ENCODE data around the gene GNAI2.

Gene GNAI2

GRCh38 chr3:50235716-50236483 lies at the start of gene GNAI2:
GNAI2 (plus strand) TSS chr3:50236204; CDS start chr3:50236336, 132 bp downstream.
- peak within 1 kb of the TSS; percentile 100 for H3K27ac ChIP-seq
- ChIA-PET POLR2A (ENCODE audit: low non-redundant PET) (interaction anchor here (0.8 kb wide), 1 partner anchor 16 kb away, joined by 4 read pairs; no protein-coding TSS in a partner anchor), CTCF (interaction anchor here (1.1 to 1.5 kb wide), 2 partner anchors 9 to 11 kb away, joined by 3 to 4 read pairs; no protein-coding TSS in a partner anchor)
- no peak for TF ChIP-seq CTCF (conservative IDR thresholded peaks at IDR 0.05; ENCODE audit: low read depth)
- DNase-seq (ENCODE audit: low spot score), result peak; percentile 94

DNA sequence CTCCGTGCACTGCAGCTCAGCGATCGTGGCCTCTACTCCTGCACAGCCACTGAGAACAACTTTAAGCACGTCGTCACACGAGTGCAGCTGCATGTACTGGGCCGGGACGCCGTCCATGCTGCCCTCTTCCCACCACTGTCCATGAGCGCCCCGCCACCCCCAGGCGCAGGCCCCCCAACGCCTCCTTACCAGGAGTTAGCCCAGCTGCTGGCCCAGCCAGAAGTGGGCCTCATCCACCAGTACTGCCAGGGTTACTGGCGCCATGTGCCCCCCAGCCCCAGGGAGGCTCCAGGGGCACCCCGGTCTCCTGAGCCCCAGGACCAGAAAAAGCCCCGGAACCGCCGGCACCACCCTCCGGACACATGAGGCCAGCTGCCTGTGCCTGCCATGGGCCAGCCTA lies 48.3 kb upstream of the GNAI2 start:
- peak overlapping the region; percentile 80 for H3K27ac ChIP-seq
- POLR2A ChIA-PET (ENCODE audit: low non-redundant PET), result no interaction called here
- no peak for DNase-seq (ENCODE audit: low spot score)
- CTCF ChIA-PET, result interaction anchor here (2.2 kb wide), 1 partner anchor 66 kb away, joined by 18 read pairs; no protein-coding TSS in a partner anchor
- no peak for TF ChIP-seq CTCF (conservative IDR thresholded peaks at IDR 0.05; ENCODE audit: low read depth)

DNA sequence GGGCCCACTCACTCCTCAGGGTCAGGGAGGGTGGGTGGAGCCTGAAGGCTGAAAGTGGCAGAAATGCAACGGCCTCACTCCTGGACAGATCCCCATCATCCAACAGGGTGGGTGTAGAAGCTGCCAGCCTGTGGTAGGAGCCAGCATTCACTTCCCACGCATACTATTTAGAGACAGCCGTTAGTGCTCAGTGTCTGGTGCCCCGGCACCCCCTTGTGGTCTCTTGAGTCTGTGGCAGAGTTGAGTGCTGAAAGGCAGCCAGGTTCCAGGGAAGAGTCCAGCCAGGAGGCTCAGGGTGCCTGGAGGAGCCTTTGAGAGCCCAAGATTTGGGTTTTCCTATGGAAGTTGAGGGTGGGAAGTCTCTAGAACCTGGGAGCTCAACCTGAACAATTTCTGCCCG lies 46.7 kb upstream of the GNAI2 start:
- POLR2A ChIA-PET (ENCODE audit: low non-redundant PET), result interaction anchor here (0.6 kb wide), 1 partner anchor 38 kb away, joined by 3 read pairs; no protein-coding TSS in a partner anchor
- DNase-seq (ENCODE audit: low spot score), result peak; percentile 62
- CTCF ChIA-PET, result interaction anchor here (0.6 to 2.2 kb wide), 5 partner anchors 32 to 77 kb away, joined by 3 to 18 read pairs (median 3); no protein-coding TSS in a partner anchor
- TF ChIP-seq CTCF (conservative IDR thresholded peaks at IDR 0.05; ENCODE audit: low read depth), result peak; percentile 76
- peak overlapping the region; percentile 80 for H3K27ac ChIP-seq

DNA sequence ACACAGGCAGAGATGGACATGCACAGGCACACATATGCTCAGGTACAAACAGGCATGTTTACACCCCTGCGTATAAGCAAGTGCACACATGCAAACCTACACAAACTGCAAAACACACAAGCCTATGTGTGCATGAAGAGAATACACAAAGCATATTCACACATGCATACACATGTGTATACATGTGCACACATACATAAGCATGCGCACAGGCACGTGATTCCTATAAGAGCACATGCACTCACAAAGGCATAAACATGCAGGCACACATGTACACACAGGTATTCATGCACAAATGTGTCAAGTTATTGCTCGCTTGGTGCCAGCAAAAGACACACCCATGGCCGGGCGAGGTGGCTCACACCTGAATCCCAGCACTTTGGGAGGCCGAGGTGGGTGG lies 46.0 kb upstream of the GNAI2 start:
- DNase-seq (ENCODE audit: low spot score), result no peak
- CTCF ChIA-PET, result interaction anchor here (1.7 to 2.8 kb wide), 3 partner anchors 32 to 70 kb away, joined by 5 to 18 read pairs (median 14); no protein-coding TSS in a partner anchor
- POLR2A ChIA-PET (ENCODE audit: low non-redundant PET), result interaction anchor here (0.6 kb wide), 1 partner anchor 39 kb away, joined by 3 read pairs; no protein-coding TSS in a partner anchor
- H3K27ac ChIP-seq, result peak overlapping the region; percentile 80
- TF ChIP-seq CTCF (conservative IDR thresholded peaks at IDR 0.05; ENCODE audit: low read depth), result no peak

DNA sequence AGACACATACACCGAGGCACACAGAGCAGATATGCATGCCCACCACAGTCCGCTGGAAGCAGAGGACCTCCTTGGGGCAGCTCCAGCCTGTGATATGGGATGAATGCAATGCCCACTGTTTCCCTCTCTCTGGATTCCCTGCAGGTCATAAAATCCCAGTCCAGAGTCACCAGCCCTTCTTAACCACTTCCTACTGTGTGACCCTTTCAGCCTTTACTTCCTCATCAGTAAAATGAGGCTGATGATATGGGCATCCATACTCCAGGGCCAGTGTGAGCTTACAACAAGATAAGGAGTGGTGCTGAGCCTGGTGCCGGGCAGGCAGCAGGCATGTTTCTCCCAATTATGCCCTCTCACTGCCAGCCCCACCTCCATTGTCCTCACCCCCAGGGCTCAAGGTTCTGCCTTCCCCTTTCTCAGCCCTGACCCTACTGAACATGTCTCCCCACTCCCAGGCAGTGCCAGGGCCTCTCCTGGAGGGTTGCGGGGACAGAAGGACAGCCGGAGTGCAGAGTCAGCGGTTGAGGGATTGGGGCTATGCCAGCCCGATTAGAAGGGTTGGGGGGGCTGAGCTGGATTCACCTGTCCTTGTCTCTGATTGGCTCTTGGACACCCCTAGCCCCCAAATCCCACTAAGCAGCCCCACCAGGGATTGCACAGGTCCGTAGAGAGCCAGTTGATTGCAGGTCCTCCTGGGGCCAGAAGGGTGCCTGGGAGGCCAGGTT lies 44.9 kb upstream of the GNAI2 start, which contains the start of gene GNAT1:
GNAT1 (plus strand) TSS at position 675 of the 725 bp plus-strand sequence. CDS start 116 bp downstream, outside the sequence.
- CTCF ChIA-PET, result interaction anchor here (2.3 to 2.8 kb wide), 2 partner anchors 35 to 71 kb away, joined by 12 to 14 read pairs; no protein-coding TSS in a partner anchor

More for the DNA sequence above, 44.9 kb upstream of the GNAI2 start, which contains the start of gene GNAT1:
- no peak for TF ChIP-seq CTCF (conservative IDR thresholded peaks at IDR 0.05; ENCODE audit: low read depth)
- POLR2A ChIA-PET (ENCODE audit: low non-redundant PET), result interaction anchor here (0.6 kb wide), 1 partner anchor 40 kb away, joined by 3 read pairs; no protein-coding TSS in a partner anchor
- H3K27ac ChIP-seq, result peak within 1 kb of the TSS; percentile 80
- no peak for DNase-seq (ENCODE audit: low spot score)

All from RWPE1 (cell line).